WERI-Rb-1 (cell line): ENCODE data around the gene TECTA.

Source experiments
- DNase-seq: peaks from one replicate; pipeline ENCODE4 v3.0.0-alpha.2; 2020
- H3K27ac ChIP-seq: fragments of 250-450 bp; sonication (Bioruptor Pico); 2 replicates; pipeline ENCODE4 v1.5.1; 2020; ENCODE audit warnings: mild to moderate bottlenecking, moderate library complexity
- H3K27me3 ChIP-seq: fragments of 250-450 bp; sonication (Bioruptor Pico); 2 replicates; pipeline ENCODE4 v1.5.1; 2021; ENCODE audit warnings: mild to moderate bottlenecking, low read depth, moderate library complexity; ENCODE audit not compliant: insufficient read depth, severe bottlenecking
- H3K36me3 ChIP-seq: fragments of 250-450 bp; sonication (Bioruptor Pico); 2 replicates; pipeline ENCODE4 v1.5.1; 2020; ENCODE audit warnings: mild to moderate bottlenecking, moderate library complexity
- H3K4me3 ChIP-seq: 2 replicates; pipeline ENCODE4 v1.5.1; 2011; ENCODE audit warnings: low read depth, mild to moderate bottlenecking, control low read depth, low read length
- H3K9me3 ChIP-seq: fragments of 250-450 bp; sonication (Bioruptor Pico); 2 replicates; pipeline ENCODE4 v1.5.1; 2021; ENCODE audit warnings: mild to moderate bottlenecking, moderate library complexity; ENCODE audit not compliant: severe bottlenecking
- CTCF ChIP-seq: IDR thresholded peaks from 2 replicates; pipeline ENCODE4 v1.5.1; 2011; ENCODE audit warnings: low read depth, mild to moderate bottlenecking, control low read depth, inconsistent platforms, low read length

TECTA gene

GRCh38 chr11:121132211-121132976, 31.4 kb downstream of the TECTA start:
- H3K27ac ChIP-seq: no peak overlapping the region
- no peak for TF ChIP-seq CTCF

GRCh38 chr11:121134741-121135312, 33.8 kb downstream of the TECTA start:
- Histone ChIP-seq H3K27ac (no peak overlapping the region), H3K36me3 (no peaks in the 10 kb centered on the region), H3K9me3 (no peaks in the 10 kb centered on the region), H3K27me3 (no peaks in the 10 kb centered on the region), H3K4me3 (no peak overlapping the region)
- DNase-seq: no peak
- TF ChIP-seq CTCF: no peak

More at GRCh38 chr11:121132211-121132976, 31.4 kb downstream of the TECTA start:
- no peak for DNase-seq
- no peaks in the 10 kb centered on the region for H3K27me3 ChIP-seq
- no peaks in the 10 kb centered on the region for H3K9me3 ChIP-seq
- H3K36me3 ChIP-seq: no peaks in the 10 kb centered on the region; the same call in 1 of the 2 replicates
- no peak overlapping the region for H3K4me3 ChIP-seq

- no peaks in the 10 kb centered on the region for H3K9me3 ChIP-seq
- TF ChIP-seq CTCF: no peak
- no peaks in the 10 kb centered on the region for H3K36me3 ChIP-seq
These were observed 36.0 kb downstream of the TECTA start for GRCh38 chr11:121137005-121137404.

GRCh38 chr11:121138259-121138658, 37.2 kb downstream of the TECTA start:
- DNase-seq: no peak
- TF ChIP-seq CTCF: no peak
- no peak overlapping the region for H3K4me3 ChIP-seq

More at GRCh38 chr11:121137005-121137404, 36.0 kb downstream of the TECTA start:
- H3K27me3 ChIP-seq: no peaks in the 10 kb centered on the region
- no peak overlapping the region for H3K27ac ChIP-seq
- H3K4me3 ChIP-seq: no peak overlapping the region
- no peak for DNase-seq

GRCh38 chr11:121140369-121140768, 39.3 kb downstream of the TECTA start:
- Histone ChIP-seq H3K27ac (no peak overlapping the region), H3K36me3 (no peaks in the 10 kb centered on the region), H3K27me3 (no peaks in the 10 kb centered on the region), H3K9me3 (no peaks in the 10 kb centered on the region), H3K4me3 (no peak overlapping the region)
- TF ChIP-seq CTCF: no peak
- no peak for DNase-seq

More at GRCh38 chr11:121138259-121138658, 37.2 kb downstream of the TECTA start:
- no peak overlapping the region for H3K27ac ChIP-seq
- no peaks in the 10 kb centered on the region for H3K36me3 ChIP-seq
- H3K9me3 ChIP-seq: no peaks in the 10 kb centered on the region
- no peaks in the 10 kb centered on the region for H3K27me3 ChIP-seq
